Lower leg skin (tissue), 4 donors: ENCODE results near the gene RNF224. TPM values are rescaled to one million over a fixed set of nuclear protein-coding genes. Genes with fewer than 3 reads are reported as not detected.

Experiments
- DNase-seq, 2 donors: peaks; one replicate each; pipeline ENCODE4 v3.0.0-alpha.2; 2019; ENCODE audit warnings: low spot score in 2 of 2
- H3K4me3 ChIP-seq: fragments of 200-600 bp; sonication (generic); 2 replicates; pipeline ENCODE4 v1.5.1; 2017; ENCODE audit warnings: mild to moderate bottlenecking, low read depth; ENCODE audit not compliant: poor library complexity, severe bottlenecking
- POLR2A ChIP-seq, 2 donors: fragments of 450-650 bp; IDR thresholded peaks; one replicate each; pipeline ENCODE4 v1.6.1; 2016 to 2017; ENCODE audit warnings: antibody characterized with exemption in 2 of 2, mild to moderate bottlenecking in 1 of 2, moderate library complexity in 1 of 2
- WGBS, 2 donors: methylation state at CpG; one replicate each; pipeline ENCODE4 v1.1.5; 2018; 5-methylcytosine and 5-hydroxymethylcytosine counted together
- intact Hi-C: fragments of 100-400 bp; cut with DNase I; formaldehyde crosslinking; loops from one replicate; pipeline ENCODE4 v1.15.0; 2023; ENCODE audit warnings: low total_unique reads
- total RNA-seq, 4 donors: library from RNA; depleted of rRNA; stranded (reverse); fragments of >200 nt; gene quantifications; one replicate each; pipeline ENCODE4 v1.1.0, GENCODE V29; 2016
- TF ChIP-seq, protein P1 (sequence below), 3 donors: fragments of 450-650 bp; IDR thresholded peaks; one replicate each; pipeline ENCODE4 v1.5.1; 2016; ENCODE audit warnings: antibody characterized with exemption in 3 of 3, mild to moderate bottlenecking in 3 of 3, moderate library complexity in 2 of 3

Gene RNF224
- total RNA-seq, 4 donors from 2014 or later, result 0.25 to 3.2 (median 2.4) TPM; not detected in 1

- no peak overlapping the region for H3K4me3 ChIP-seq
- DNase-seq, result no peak
- WGBS, 2 donors, result 63 to 68% methylated on average over 9 of the region's 9 CpGs
- intact Hi-C loops, result no loop called here
- TF ChIP-seq, protein P1, sequence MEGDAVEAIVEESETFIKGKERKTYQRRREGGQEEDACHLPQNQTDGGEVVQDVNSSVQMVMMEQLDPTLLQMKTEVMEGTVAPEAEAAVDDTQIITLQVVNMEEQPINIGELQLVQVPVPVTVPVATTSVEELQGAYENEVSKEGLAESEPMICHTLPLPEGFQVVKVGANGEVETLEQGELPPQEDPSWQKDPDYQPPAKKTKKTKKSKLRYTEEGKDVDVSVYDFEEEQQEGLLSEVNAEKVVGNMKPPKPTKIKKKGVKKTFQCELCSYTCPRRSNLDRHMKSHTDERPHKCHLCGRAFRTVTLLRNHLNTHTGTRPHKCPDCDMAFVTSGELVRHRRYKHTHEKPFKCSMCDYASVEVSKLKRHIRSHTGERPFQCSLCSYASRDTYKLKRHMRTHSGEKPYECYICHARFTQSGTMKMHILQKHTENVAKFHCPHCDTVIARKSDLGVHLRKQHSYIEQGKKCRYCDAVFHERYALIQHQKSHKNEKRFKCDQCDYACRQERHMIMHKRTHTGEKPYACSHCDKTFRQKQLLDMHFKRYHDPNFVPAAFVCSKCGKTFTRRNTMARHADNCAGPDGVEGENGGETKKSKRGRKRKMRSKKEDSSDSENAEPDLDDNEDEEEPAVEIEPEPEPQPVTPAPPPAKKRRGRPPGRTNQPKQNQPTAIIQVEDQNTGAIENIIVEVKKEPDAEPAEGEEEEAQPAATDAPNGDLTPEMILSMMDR (IDR thresholded peaks at IDR 0.05), result no peak
- TF ChIP-seq POLR2A (IDR thresholded peaks at IDR 0.05), result no peak
Measured at GRCh38 chr9:137190315-137190856, 36.9 kb upstream of the RNF224 start.

DNA sequence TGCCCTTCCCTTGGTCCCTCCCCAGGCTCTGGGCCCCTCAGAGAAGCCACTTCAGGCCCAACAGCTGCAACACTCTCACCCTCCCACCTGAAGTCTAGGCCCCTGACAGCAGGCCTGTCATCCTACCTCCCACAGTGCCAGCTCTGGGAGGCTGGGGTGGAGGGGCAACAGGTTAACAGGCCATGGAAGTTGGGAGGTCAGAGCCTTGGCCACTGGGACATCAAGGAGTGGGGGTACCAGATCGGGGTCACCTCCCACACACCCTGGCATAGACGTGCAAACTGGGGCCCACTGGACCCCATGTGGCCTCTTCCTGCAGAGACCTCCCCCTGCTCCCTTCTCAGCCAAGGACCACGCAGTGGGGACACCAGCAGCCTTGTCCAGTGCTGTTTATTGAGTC, 36.1 kb upstream of the RNF224 start:
- DNase-seq, result no peak
- intact Hi-C loops, result no loop called here
- no peak overlapping the region for H3K4me3 ChIP-seq
- WGBS, 2 donors, result 50 to 51% methylated on average over 2 to 3 of the region's 3 CpGs
- no peak for TF ChIP-seq POLR2A (IDR thresholded peaks at IDR 0.05)
- TF ChIP-seq, protein P1 (IDR thresholded peaks at IDR 0.05), result no peak

DNA sequence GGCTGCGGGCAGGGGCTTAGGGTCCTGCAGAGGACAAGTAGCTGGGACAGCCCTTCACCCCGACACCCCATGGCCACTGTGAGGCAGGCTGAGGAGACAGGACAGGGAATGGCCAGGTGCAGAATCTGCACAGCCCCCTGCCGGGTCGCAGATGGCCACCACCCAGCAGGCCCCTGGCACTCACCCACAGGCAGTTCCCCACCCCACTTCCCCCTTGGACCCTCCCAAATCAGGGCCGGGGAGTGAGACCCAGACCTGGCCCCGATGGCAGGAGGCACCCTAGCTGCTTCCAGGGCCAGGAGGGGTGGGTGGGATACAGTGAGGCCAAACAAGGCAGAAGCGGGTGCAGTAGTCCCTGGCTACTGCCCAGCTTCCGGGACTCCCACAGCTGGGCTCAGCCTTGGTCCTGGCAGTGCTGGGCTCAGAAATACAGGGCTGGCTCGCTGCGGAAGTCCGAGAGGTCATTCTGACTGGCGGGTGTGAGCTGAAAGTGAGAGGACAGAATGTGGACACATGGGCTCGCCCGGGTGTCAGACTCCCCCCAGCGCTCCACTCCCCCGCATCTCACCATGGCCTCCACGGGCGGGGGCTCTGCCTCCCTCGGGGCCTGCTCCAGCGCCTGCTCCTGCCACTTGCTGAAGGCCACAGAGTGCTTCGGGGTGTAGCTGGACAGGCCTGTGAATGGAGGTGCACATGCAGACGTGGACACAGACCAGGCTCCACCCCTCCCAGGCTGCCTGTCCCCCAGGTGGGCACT, 35.4 kb upstream of the RNF224 start:
- intact Hi-C loops, result no loop called here
- no peak for DNase-seq
- TF ChIP-seq, protein P1 (IDR thresholded peaks at IDR 0.05), result no peak
- TF ChIP-seq POLR2A (IDR thresholded peaks at IDR 0.05), result no peak
- H3K4me3 ChIP-seq, result no peak overlapping the region
- 85 to 90% methylated on average over 11 to 22 of the region's 22 CpGs for WGBS, 2 donors

GRCh38 chr9:137192448-137192780, 34.9 kb upstream of the RNF224 start:
- intact Hi-C loops, result no loop called here
- WGBS, 2 donors, result 80 to 93% methylated on average over 10 of the region's 10 CpGs

DNA sequence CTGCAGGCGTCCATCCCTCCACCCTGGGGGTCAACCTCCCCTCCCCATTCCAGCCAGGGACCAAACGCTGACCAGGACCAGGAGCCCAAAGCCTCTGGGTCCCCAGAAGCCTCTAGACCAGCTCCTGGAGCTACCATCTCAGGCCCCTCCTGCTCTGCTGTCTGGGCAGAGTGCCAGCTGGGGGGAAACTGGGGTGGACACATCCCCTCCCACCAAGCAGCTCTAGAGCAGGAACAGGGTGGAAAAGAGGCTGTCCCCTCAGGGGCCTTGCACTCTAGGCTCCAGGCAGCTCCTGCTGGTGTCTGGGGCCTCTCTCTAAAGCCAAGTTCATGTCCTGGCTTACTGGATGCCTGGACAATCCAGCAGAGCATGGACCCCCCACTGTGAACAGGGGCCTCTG, 34.4 kb upstream of the RNF224 start:
- no peak for DNase-seq
- no peak overlapping the region for H3K4me3 ChIP-seq
- 100% methylated on average over 1 to 2 of the region's 2 CpGs for WGBS, 2 donors
- intact Hi-C loops, result no loop called here
- no peak for TF ChIP-seq POLR2A (IDR thresholded peaks at IDR 0.05)
- TF ChIP-seq, protein P1 (IDR thresholded peaks at IDR 0.05), result no peak

More at GRCh38 chr9:137192448-137192780, 34.9 kb upstream of the RNF224 start:
- TF ChIP-seq, protein P1 (IDR thresholded peaks at IDR 0.05), result no peak
- TF ChIP-seq POLR2A (IDR thresholded peaks at IDR 0.05), result no peak
- no peak for DNase-seq
- no peak overlapping the region for H3K4me3 ChIP-seq
